K562 (cell line): Measurements from ENCODE around the gene MTFR2. TPM values are rescaled to one million over a fixed set of nuclear protein-coding genes. Genes with fewer than 3 reads are reported as not detected.

Source experiments
- BRF2 ChIP-seq: IDR thresholded peaks from 3 replicates; pipeline ENCODE4 v1.6.1; 2011; ENCODE audit warnings: borderline replicate concordance, mild to moderate bottlenecking; ENCODE audit not compliant: insufficient read length, insufficient read depth
- CBFB ChIP-seq: sonication (generic); formaldehyde crosslinking; IDR thresholded peaks from 2 replicates; pipeline ENCODE4 v1.4.0; 2020; ENCODE audit warnings: mild to moderate bottlenecking, missing genetic modification reagents
- EHMT2 ChIP-seq: fragments of 450-650 bp; IDR thresholded peaks from 2 replicates; pipeline ENCODE4 v1.6.1; 2018; ENCODE audit warnings: antibody characterized with exemption
- ETS1 ChIP-seq: conservative IDR thresholded peaks from 2 replicates; pipeline ENCODE4 v1.6.1; 2011; ENCODE audit warnings: low read depth, mild to moderate bottlenecking, low read length; ENCODE audit not compliant: control insufficient read depth
- GABPA ChIP-seq: fragments of 200-800 bp; sonication (Bioruptor generic); conservative IDR thresholded peaks from 2 replicates; pipeline ENCODE4 v1.6.1; 2016; ENCODE audit warnings: low read depth, missing genetic modification characterization, missing compliant biosample characterization
- GATAD2B ChIP-seq: fragments of 450-650 bp; IDR thresholded peaks from 2 replicates; pipeline ENCODE4 v1.6.1; 2017; ENCODE audit warnings: mild to moderate bottlenecking, borderline replicate concordance
- KDM2B ChIP-seq: fragments of 250-450 bp; sonication (Bioruptor Pico); IDR thresholded peaks from 2 replicates; pipeline ENCODE4 v1.8.0; 2021; ENCODE audit warnings: mild to moderate bottlenecking, moderate library complexity
- MED1 ChIP-seq: sonication (generic); formaldehyde crosslinking; IDR thresholded peaks from 2 replicates; pipeline ENCODE4 v1.8.1; 2023; ENCODE audit warnings: missing genetic modification reagents, borderline replicate concordance
- RBBP5 ChIP-seq: fragments of 200-600 bp; sonication (generic); IDR thresholded peaks from 2 replicates; pipeline ENCODE4 v1.6.1; 2012; ENCODE audit warnings: borderline replicate concordance, mild to moderate bottlenecking, low read length, control low read depth, inconsistent platforms; ENCODE audit not compliant: insufficient read depth, poor library complexity, severe bottlenecking
- RBFOX2 ChIP-seq: fragments of 200-400 bp; formaldehyde crosslinking; IDR thresholded peaks from 2 replicates; pipeline ENCODE4 v1.6.1; 2017; ENCODE audit warnings: low read depth, mild to moderate bottlenecking, low read length, moderate library complexity
- TBP ChIP-seq: optimal IDR thresholded peaks from 2 replicates; pipeline ENCODE3; 2011; ENCODE audit warnings: low read depth, low read length, improper control_type of control experiment
- TSHZ1 ChIP-seq: fragments of 250-450 bp; sonication (Bioruptor Pico); IDR thresholded peaks from 2 replicates; pipeline ENCODE4 v1.4.0; 2020; ENCODE audit warnings: mild to moderate bottlenecking, moderate library complexity
- VEZF1 ChIP-seq: fragments of 200-800 bp; sonication (Bioruptor generic); IDR thresholded peaks from 2 replicates; pipeline ENCODE4 v1.6.1; 2017; ENCODE audit warnings: missing genetic modification characterization, missing compliant biosample characterization
- YY1 ChIP-seq, 3 experiments: IDR thresholded peaks; 2 replicates each; pipeline ENCODE4 v1.6.1; 2011; ENCODE audit warnings: low read length in 2 of 3, mild to moderate bottlenecking in 2 of 3, moderate library complexity in 2 of 3, borderline replicate concordance in 1 of 3, control low read depth in 1 of 3, low read depth in 1 of 3; ENCODE audit not compliant: insufficient read depth in 3 of 3, insufficient replicate concordance in 2 of 3, control insufficient read depth in 1 of 3, insufficient read length in 1 of 3; ENCODE audit errors: extremely low read depth in 1 of 3
- ZBTB8A ChIP-seq: fragments of 450-650 bp; IDR thresholded peaks from 2 replicates; pipeline ENCODE4 v1.6.1; 2018; ENCODE audit warnings: mild to moderate bottlenecking, moderate library complexity; ENCODE audit not compliant: partially characterized antibody
- ZNF253 ChIP-seq: fragments of 250-450 bp; sonication (Bioruptor Pico); conservative IDR thresholded peaks from 2 replicates; pipeline ENCODE4 v1.6.1; 2021; ENCODE audit warnings: mild to moderate bottlenecking
- ZNF277 ChIP-seq: fragments of 250-450 bp; sonication (Bioruptor Pico); IDR thresholded peaks from 2 replicates; pipeline ENCODE4 v1.8.0; 2022; ENCODE audit warnings: inconsistent platforms, mild to moderate bottlenecking, moderate library complexity, borderline replicate concordance
- ZNF717 ChIP-seq: fragments of 250-450 bp; sonication (Bioruptor Pico); IDR thresholded peaks from 2 replicates; pipeline ENCODE4 v1.5.0; 2021
- ZNF778 ChIP-seq: fragments of 450-650 bp; formaldehyde crosslinking; IDR thresholded peaks from 2 replicates; pipeline ENCODE4 v1.4.0; 2020; ENCODE audit warnings: mild to moderate bottlenecking, moderate library complexity
- ZSCAN29 ChIP-seq: fragments of 450-650 bp; IDR thresholded peaks from 2 replicates; pipeline ENCODE4 v1.6.1; 2017
- polyA plus RNA-seq, 8 experiments: library from polyadenylated mRNA; depleted of rRNA in 4 of 8; stranded (reverse) in 5 of 8; unstranded in 3 of 8; fragments of >200 nt; fragmentation: Nextera tagmentation in 2 of 8; fragmentation: Illumina TruSeq in 1 of 8; extraction: Ambion mirVana in 2 of 8; extraction: Trizol in 1 of 8; gene quantifications; 2 replicates each; pipeline versions ENCODE4 v1.2.1 to v1.2.3, GENCODE V29; 2011 to 2014; ENCODE audit warnings: inconsistent platforms in 1 of 8, missing spikeins in 1 of 8
- total RNA-seq, 7 experiments: library from RNA; depleted of rRNA in 6 of 7; stranded (reverse); fragments of >200 nt in 6 of 7; fragmentation: Illumina TruSeq in 2 of 7; extraction: Trizol in 2 of 7; gene quantifications; 2 replicates each; pipeline versions ENCODE4 v1.2.1 to v1.2.3, GENCODE V29; 2011 to 2021; ENCODE audit warnings: low replicate concordance in 1 of 7

Gene MTFR2
- total and polyA plus RNA-seq, 9 of the 15 experiments (the other 6 are each of a cell fraction or from before 2014, with no cell fraction given) = 10.1 to 63.3 (median 45.9) TPM

GRCh38 chr6:136289327-136289578, 39.1 kb upstream of the MTFR2 start (continued):
- TF ChIP-seq ZNF717 (no peak), TBP (no peak), GABPA (tag) (no peak), TSHZ1 (CRISPR knock-in tag) (no peak), ETS1 (no peak), MED1 (CRISPR knock-in tag) (no peak), ZNF277 (CRISPR knock-in tag) (no peak), KDM2B (peak; percentile 64; the same call in 1 of the 2 replicates), EHMT2 (no peak), ZSCAN29 (no peak), CBFB (CRISPR knock-in tag) (no peak), GATAD2B (no peak), ZBTB8A (no peak), VEZF1 (CRISPR knock-in tag) (no peak), ZNF253 (CRISPR knock-in tag) (no peak), ZNF778 (CRISPR knock-in tag) (no peak), RBFOX2 (peak; percentile 98), RBBP5 (no peak), BRF2 (no peak), YY1 (IDR thresholded peaks at IDR 0.05; ENCODE audit: borderline replicate concordance in 1 of 3, control insufficient read depth in 1 of 3, extremely low read depth in 1 of 3, insufficient read depth in 3 of 3, insufficient read length in 1 of 3, insufficient replicate concordance in 2 of 3, low read depth in 1 of 3, low read length in 2 of 3) (peak; percentile 59 to 89 (median 77))
